HepG2 (cell line): ENCODE data around the gene LGR6. TPM values are rescaled to one million over a fixed set of nuclear protein-coding genes. Genes with fewer than 3 reads are reported as not detected.

ENCODE experiments used
- ATAC-seq: fragments of 200-7000 bp; cut with Tn5 transposase; 3 replicates; pipeline ENCODE4 v1.9.1; 2020; ENCODE audit warnings: mild to moderate bottlenecking, moderate library complexity
- BruUV-seq: library from RNA; stranded (reverse); fragments of 400-500 nt; replicated peaks from 2 replicates; lab custom pipeline; 2021; lab: Mats Ljungman, UMichigan
- CTCF ChIA-PET: fragments of 300-600 bp; formaldehyde crosslinking; extraction: SDS; loops from one replicate; lab custom pipeline; 2021; ENCODE audit warnings: low total read pairs, inconsistent platforms, low intra/inter-chr PET ratio; lab: Yijun Ruan, JAX
- POLR2A ChIA-PET: fragments of 350-600 bp; sonication (Branson Sonifier 250); formaldehyde crosslinking; loops from one replicate; lab custom pipeline; 2020; ENCODE audit warnings: antibody characterized with exemption, inconsistent platforms; lab: Yijun Ruan, JAX
- DNase-seq: peaks from one replicate; pipeline ENCODE4 v3.0.0-alpha.2; 2015; ENCODE audit warnings: low spot score
- FAIRE-seq: peaks from 3 replicates; lab custom pipeline; 2011; peaks lifted over from hg19 to GRCh38; lab: Jason Lieb, UNC
- H2AFZ ChIP-seq: one replicate; pipeline ENCODE4 v1.6.1; 2011; ENCODE audit warnings: low read length, inconsistent platforms
- H3K27ac ChIP-seq: fragments of 300-600 bp; 3 replicates; pipeline ENCODE4 v1.8.0; 2011; ENCODE audit warnings: mixed run types, mild to moderate bottlenecking, mixed read lengths, low read length, inconsistent platforms; ENCODE audit not compliant: insufficient read depth; ENCODE audit errors: extremely low read length
- H3K27me3 ChIP-seq, 2 experiments: fragments of 200-600 bp in 1 of 2; 2 replicates in 1 of 2; 3 replicates in 1 of 2; pipeline versions ENCODE4 v1.6.0 to v1.8.0; 2011; ENCODE audit warnings: low read length in 2 of 2, mild to moderate bottlenecking in 2 of 2, moderate library complexity in 2 of 2, inconsistent platforms in 1 of 2; ENCODE audit not compliant: insufficient read depth in 2 of 2, control insufficient read depth in 1 of 2
- H3K36me3 ChIP-seq, 2 experiments: fragments of 200-600 bp in 1 of 2; replicated peaks in 1 of 2; 2 replicates in 1 of 2; 3 replicates in 1 of 2; pipeline versions ENCODE4 v1.5.1 to v1.8.0; 2011; ENCODE audit warnings: low read length in 2 of 2, inconsistent platforms in 1 of 2; ENCODE audit not compliant: insufficient read depth in 2 of 2, control insufficient read depth in 1 of 2
- H3K4me1 ChIP-seq: 2 replicates; pipeline ENCODE4 v1.5.1; 2012; ENCODE audit warnings: low read length, inconsistent platforms; ENCODE audit not compliant: insufficient read depth
- H3K4me2 ChIP-seq: 2 replicates; pipeline ENCODE4 v1.6.0; 2011; ENCODE audit warnings: low read depth, low read length, inconsistent platforms
- H3K4me3 ChIP-seq, 3 experiments: fragments of 200-600 bp in 1 of 3; sonication (generic), shearing (Covaris generic) in 1 of 3; replicated peaks in 1 of 3; 2 replicates each; pipeline ENCODE4 v1.5.1; 2011 to 2016; ENCODE audit warnings: low read length in 3 of 3, inconsistent platforms in 2 of 3, low read depth in 2 of 3, mild to moderate bottlenecking in 2 of 3, control low read depth in 1 of 3, mixed read lengths in 1 of 3; ENCODE audit not compliant: insufficient read depth in 1 of 3
- H3K79me2 ChIP-seq: one replicate; pipeline ENCODE4 v1.6.1; 2011; ENCODE audit warnings: low read length, inconsistent platforms; ENCODE audit not compliant: insufficient read depth
- H3K9ac ChIP-seq: 2 replicates; pipeline ENCODE4 v1.6.0; 2011; ENCODE audit warnings: mild to moderate bottlenecking, low read depth, low read length, inconsistent platforms; ENCODE audit not compliant: insufficient read depth
- H3K9me3 ChIP-seq: 2 replicates; pipeline ENCODE4 v1.5.1; 2012; ENCODE audit warnings: mild to moderate bottlenecking, low read length
- H4K20me1 ChIP-seq: 2 replicates; pipeline ENCODE4 v1.6.0; 2011; ENCODE audit warnings: inconsistent platforms, mild to moderate bottlenecking, low read length, moderate library complexity; ENCODE audit not compliant: insufficient read depth
- ARID4A ChIP-seq: sonication (generic); formaldehyde crosslinking; IDR thresholded peaks from 2 replicates; pipeline ENCODE4 v1.5.0; 2020; ENCODE audit warnings: mild to moderate bottlenecking, missing genetic modification reagents, borderline replicate concordance
- ATAD3A ChIP-seq: sonication (generic); formaldehyde crosslinking; IDR thresholded peaks from 2 replicates; pipeline ENCODE4 v1.4.0; 2020; ENCODE audit warnings: missing genetic modification reagents
- CBX2 ChIP-seq, 2 experiments: fragments of 200-600 bp in 1 of 2; sonication (generic); formaldehyde crosslinking in 1 of 2; IDR thresholded peaks; 2 replicates each; pipeline versions ENCODE4 v1.7.0 to v1.8.1; 2018 to 2022; ENCODE audit warnings: low read depth in 2 of 2, low read length in 1 of 2, mild to moderate bottlenecking in 1 of 2, missing genetic modification reagents in 1 of 2
- CEBPZ ChIP-seq: IDR thresholded peaks from 2 replicates; pipeline ENCODE4 v1.6.1; 2012; ENCODE audit warnings: low read length, improper control_type of control experiment
- DDIT3 ChIP-seq: sonication (generic); formaldehyde crosslinking; IDR thresholded peaks from 2 replicates; pipeline ENCODE4 v1.4.0; 2020; ENCODE audit warnings: mild to moderate bottlenecking, missing genetic modification reagents
- KLF12 ChIP-seq: sonication (generic); formaldehyde crosslinking; IDR thresholded peaks from 2 replicates; pipeline ENCODE4 v1.4.0; 2020; ENCODE audit warnings: missing genetic modification reagents, borderline replicate concordance
- MATR3 ChIP-seq: sonication (generic); formaldehyde crosslinking; IDR thresholded peaks from 2 replicates; pipeline ENCODE4 v1.4.0; 2020; ENCODE audit warnings: missing genetic modification reagents
- MED1 ChIP-seq: sonication (generic); formaldehyde crosslinking; IDR thresholded peaks from 2 replicates; pipeline ENCODE4 v1.4.0; 2020; ENCODE audit warnings: missing genetic modification reagents
- MEIS2 ChIP-seq: sonication (generic); formaldehyde crosslinking; IDR thresholded peaks from 2 replicates; pipeline ENCODE4 v1.9.0; 2021; ENCODE audit warnings: mild to moderate bottlenecking, missing genetic modification reagents
- MTA1 ChIP-seq: sonication (generic); formaldehyde crosslinking; IDR thresholded peaks from 2 replicates; pipeline ENCODE4 v1.4.0; 2020; ENCODE audit warnings: missing genetic modification reagents, mild to moderate bottlenecking, borderline replicate concordance
- RBAK ChIP-seq: sonication (generic); formaldehyde crosslinking; IDR thresholded peaks from 2 replicates; pipeline ENCODE4 v1.5.1; 2020; ENCODE audit warnings: mild to moderate bottlenecking, missing genetic modification reagents
- SALL2 ChIP-seq: sonication (generic); formaldehyde crosslinking; IDR thresholded peaks from 2 replicates; pipeline ENCODE4 v1.8.1; 2023; ENCODE audit warnings: mild to moderate bottlenecking, missing genetic modification reagents, inconsistent platforms
- SSRP1 ChIP-seq: IDR thresholded peaks from 2 replicates; pipeline ENCODE4 v1.6.1; 2016; ENCODE audit warnings: control low read depth
- YEATS2 ChIP-seq: sonication (generic); formaldehyde crosslinking; IDR thresholded peaks from 2 replicates; pipeline ENCODE4 v1.4.0; 2020; ENCODE audit warnings: missing genetic modification reagents, borderline replicate concordance
- ZFYVE20 ChIP-seq: sonication (generic); formaldehyde crosslinking; IDR thresholded peaks from 2 replicates; pipeline ENCODE4 v1.8.0; 2023; ENCODE audit warnings: low read depth, mild to moderate bottlenecking, moderate library complexity, missing genetic modification reagents, borderline replicate concordance
- ZNF143 ChIP-seq: sonication (generic); formaldehyde crosslinking; IDR thresholded peaks from 2 replicates; pipeline ENCODE4 v1.4.0; 2020; ENCODE audit warnings: missing genetic modification reagents
- WGBS: methylation state at CpG from one replicate; pipeline ENCODE4 v1.1.6; 2017; ENCODE audit warnings: low lambda C conversion rate; 5-methylcytosine and 5-hydroxymethylcytosine counted together
- in situ Hi-C: cut with HindIII; loops from 2 replicates; pipeline ENCODE4 v1.10.0; 2017; ENCODE audit warnings: low pct_unique_long_range_greater_than_20kb; ENCODE audit not compliant: extremely low pct_ligation_motif_present
- intact Hi-C: fragments of 100-400 bp; cut with micrococcal nuclease; formaldehyde crosslinking; loops from one replicate; pipeline ENCODE4 v1.10.0; 2022; ENCODE audit not compliant: unreplicated experiment
- polyA plus RNA-seq, 8 experiments: library from polyadenylated mRNA; depleted of rRNA in 3 of 8; stranded (reverse) in 7 of 8; unstranded in 1 of 8; fragments of >200 nt; fragmentation: Illumina TruSeq in 4 of 8; extraction: Trizol in 4 of 8; gene quantifications; 2 replicates each; pipeline versions ENCODE4 v1.2.1 to v1.2.3, GENCODE V29; 2011 to 2016; ENCODE audit warnings: low read depth in 4 of 8, missing spikeins in 1 of 8, mixed read lengths in 1 of 8; ENCODE audit not compliant: insufficient read depth in 1 of 8
- total RNA-seq, 5 experiments: library from RNA; depleted of rRNA; stranded (reverse); fragments of >200 nt; fragmentation: Illumina TruSeq; extraction: Trizol; gene quantifications; 2 replicates each; pipeline ENCODE4 v1.2.3, GENCODE V29; 2016; ENCODE audit warnings: low read depth in 1 of 5

The LGR6 gene
- total and polyA plus RNA-seq, 2 of the 13 experiments (the other 11 are each of a cell fraction or from before 2014, with no cell fraction given) = 0.07 TPM; not detected in 1

- Histone ChIP-seq H3K27ac (no peak overlapping the region), H3K36me3 (no peaks in the 10 kb centered on the region), H3K9me3 (no peaks in the 10 kb centered on the region), H3K9ac (no peak overlapping the region), H3K4me1 (no peaks in the 10 kb centered on the region), H3K79me2 (no peaks in the 10 kb centered on the region), H3K27me3 (peaks cover 2 to 26% of the 10 kb centered on the region in 2 experiments; a peak in 4 of 5 replicates), H3K4me3 (no peak overlapping the region), H2AFZ (no peak overlapping the region), H4K20me1 (no peaks in the 10 kb centered on the region), H3K4me2 (no peak overlapping the region)
- BruUV-seq = no TSS peak
- CTCF ChIA-PET = no interaction called here
- intact Hi-C loops (no loop called here), in situ Hi-C loops (no loop called here)
- FAIRE-seq (no peak), ATAC-seq (no peak), DNase-seq (no peak)
- POLR2A ChIA-PET = no interaction called here
- WGBS = 37% methylated on average over 6 of the region's 6 CpGs
- TF ChIP-seq MED1 (CRISPR knock-in tag) (no peak), ZNF143 (CRISPR knock-in tag) (no peak), RBAK (CRISPR knock-in tag) (no peak), SSRP1 (CRISPR knock-in tag) (no peak), DDIT3 (CRISPR knock-in tag) (no peak), ATAD3A (CRISPR knock-in tag) (no peak), SALL2 (CRISPR knock-in tag) (no peak), CEBPZ (no peak), MTA1 (no peak), CBX2 (IDR thresholded peaks at IDR 0.05; ENCODE audit: low read depth, low read length) (no peak), CBX2 (CRISPR knock-in tag; IDR thresholded peaks at IDR 0.05; ENCODE audit: low read depth) (no peak), MEIS2 (no peak), KLF12 (CRISPR knock-in tag) (no peak), ARID4A (CRISPR knock-in tag) (no peak), ZFYVE20 (CRISPR knock-in tag) (no peak), MATR3 (CRISPR knock-in tag) (no peak), YEATS2 (CRISPR knock-in tag) (no peak)
These were observed 55.3 kb downstream of the LGR6 start for GRCh38 chr1:202248861-202249260.
